MV-4-11 (cell line): ENCODE data around the gene CDK17.

Experiments
- DNase-seq: peaks from one replicate; lab custom pipeline; 2025; lab: John Stamatoyannopoulos, UW

Gene CDK17

GRCh38 chr12:96237465-96238077 is 162.7 kb downstream of the CDK17 start:
- DNase-seq = peak; percentile 88

GRCh38 chr12:96237035-96237434 is 163.2 kb downstream of the CDK17 start:
- DNase-seq = no peak

DNA sequence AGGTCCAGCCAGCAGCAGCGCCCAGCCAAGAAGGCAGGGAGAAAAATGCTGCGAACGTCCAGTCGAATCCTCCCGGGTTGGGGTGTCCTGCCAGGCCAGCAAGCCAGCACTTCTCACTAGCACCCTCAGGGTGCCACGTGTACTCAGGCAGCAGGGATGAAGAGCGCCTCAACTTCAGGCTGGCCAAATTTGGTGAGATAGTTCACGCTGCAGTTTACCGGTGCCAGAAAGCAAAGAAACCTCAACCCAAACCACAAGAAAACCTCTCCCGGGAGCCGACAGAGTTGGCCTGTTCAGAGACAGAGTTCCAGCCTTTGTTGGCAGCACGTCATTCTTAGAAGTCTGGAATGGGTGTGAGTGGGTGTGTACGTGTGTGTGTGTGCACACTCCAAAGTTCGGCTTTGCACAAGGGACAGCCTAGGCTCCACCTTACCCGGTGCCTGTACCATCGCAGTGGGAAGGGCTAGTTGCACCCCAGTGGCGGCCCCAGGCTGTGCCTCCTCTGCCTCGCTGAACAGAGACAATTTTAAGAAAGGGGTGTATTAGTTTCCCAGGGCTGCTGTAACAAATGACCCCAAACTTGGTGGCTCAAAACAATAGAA is 163.9 kb downstream of the CDK17 start:
- DNase-seq = peak; percentile 20

DNA sequence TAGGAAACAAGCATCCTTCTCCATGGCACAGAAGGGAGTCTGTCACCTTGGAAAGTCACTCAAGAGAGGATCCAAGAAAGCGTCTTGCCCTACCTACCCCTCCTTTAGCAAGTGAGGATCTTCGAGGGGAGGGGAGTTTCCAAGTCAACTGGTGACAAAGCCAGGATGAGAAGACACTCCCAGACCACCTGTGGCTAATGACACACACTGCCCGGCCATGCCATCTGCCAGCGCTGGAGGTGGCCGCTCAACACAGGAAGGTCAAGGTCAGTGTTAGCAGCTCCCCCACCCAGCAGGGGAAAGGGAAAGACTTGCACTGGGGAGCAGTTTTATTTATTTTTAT is 164.8 kb downstream of the CDK17 start:
- DNase-seq = no peak

DNA sequence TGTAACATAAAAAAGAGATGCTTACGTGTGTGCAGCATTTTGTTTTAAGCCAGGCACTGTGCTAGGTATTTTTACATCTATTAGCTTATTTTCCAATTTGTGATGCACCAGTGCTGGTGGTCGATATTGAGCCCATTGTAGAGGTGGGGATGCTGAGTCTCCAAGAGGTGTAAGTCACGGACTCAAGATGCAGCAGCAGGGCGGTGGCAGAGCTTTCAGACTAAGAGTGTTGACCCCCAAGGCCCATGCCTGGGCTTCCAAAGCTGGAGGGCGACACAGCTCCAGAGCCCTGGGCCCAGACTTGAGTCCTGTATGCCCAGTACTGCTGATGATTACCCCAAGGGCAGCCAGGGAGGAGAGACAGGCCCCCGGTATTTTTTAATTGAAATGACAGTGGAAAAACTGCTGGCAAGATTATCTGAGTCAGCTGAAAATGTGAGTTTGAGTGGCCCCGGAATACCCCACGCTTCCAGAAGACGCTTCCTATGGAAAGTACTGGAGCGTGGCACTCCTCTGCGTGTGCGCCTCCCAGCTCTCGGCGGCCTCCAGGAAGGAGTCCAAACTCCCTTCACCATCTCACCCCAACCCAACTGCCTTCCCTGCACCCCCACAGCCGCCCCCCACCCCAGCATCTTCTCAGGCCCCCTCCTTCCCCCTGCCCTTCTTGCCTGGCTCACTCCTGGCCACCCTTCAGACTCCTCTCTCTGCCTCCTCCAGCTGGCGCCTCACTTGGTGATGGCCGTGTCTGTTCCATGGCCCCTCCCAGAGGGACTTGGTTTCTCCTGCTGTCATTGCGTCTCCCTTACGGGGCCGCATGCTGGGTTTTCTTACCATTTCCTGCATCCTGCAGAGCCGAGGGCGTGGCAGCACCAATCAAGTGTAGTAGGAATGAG is 165.4 kb downstream of the CDK17 start:
- DNase-seq = no peak

DNA sequence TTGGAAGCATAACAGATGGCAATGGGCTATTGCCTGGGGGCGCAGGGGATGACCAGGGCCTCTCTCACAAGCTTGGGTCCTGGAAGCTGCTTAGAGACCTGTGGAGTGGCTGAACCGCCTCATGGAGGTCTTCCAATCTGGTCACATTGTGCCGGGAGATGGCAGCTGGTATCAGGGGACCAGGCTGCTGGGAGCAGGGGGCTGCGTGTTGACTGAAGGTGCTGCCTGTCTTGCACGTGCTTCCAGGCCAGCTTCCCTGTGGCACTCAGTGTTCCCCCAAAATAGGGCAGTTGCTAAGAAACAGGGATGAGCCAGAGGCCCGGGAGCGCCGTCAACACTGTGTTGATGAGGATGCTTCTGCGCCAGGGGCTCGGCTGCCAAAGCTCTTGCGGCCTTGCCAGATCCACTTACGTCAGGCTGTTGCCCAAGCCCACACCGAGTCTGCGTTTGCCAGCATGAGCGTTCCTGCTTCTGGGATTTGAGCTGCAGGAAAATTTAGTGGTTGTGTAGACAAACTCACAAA is 166.2 kb downstream of the CDK17 start:
- no peak for DNase-seq

DNA sequence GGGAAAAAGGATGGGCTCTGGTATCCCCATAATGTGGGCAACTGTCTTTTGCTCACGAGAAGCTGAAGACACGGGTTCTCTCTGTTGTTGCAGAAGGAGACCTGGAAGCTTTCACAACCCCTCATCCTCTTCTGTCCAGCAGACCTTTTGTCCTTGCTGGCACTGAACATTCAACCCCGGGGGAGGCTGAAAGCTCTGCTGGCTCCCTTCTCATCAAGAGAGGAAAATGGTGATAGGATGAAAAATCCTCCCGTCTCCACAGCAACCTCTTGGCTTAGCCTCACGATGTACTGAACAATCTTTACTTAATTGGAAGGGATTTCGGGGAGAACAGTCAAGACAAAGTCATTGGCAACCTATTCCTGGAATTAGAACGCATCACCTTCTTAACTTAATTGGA is 167.1 kb downstream of the CDK17 start:
- no peak for DNase-seq

DNA sequence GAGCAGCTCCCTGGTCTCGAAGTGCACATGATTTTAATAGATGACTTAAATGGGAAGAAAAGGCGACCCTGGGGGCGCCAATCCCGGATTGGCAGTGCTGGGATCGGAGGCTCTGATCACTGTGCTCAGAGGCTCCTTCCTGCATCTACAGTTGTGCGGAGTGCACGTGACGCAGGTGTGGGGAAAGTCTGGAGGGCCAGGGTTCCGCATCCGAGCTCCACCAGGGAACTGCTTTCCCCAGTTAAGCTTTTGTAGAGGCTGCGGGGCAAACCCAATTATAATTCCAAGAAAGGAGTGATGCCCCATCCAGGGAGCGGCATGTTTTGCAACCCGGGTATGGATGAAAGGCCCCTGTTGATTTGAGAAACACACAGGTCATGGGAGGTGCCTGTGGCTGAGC is 169.6 kb downstream of the CDK17 start:
- DNase-seq = no peak

- no peak for DNase-seq
These were observed 171.5 kb downstream of the CDK17 start for GRCh38 chr12:96228566-96229248.
